HL-60/S4 treated with phorbol 12-myristate 13-acetate at 8.2 ng/mL for 4 days and 3 days (cell line): ENCODE measurements around the gene SATB1.

Source experiments
- in situ Hi-C: fragments of 300-500 bp; cut with MboI; formaldehyde crosslinking; loops from 2 replicates; pipeline ENCODE4 v1.15.0; 2022; ENCODE audit warnings: low sequenced_read_pairs

Gene SATB1

DNA sequence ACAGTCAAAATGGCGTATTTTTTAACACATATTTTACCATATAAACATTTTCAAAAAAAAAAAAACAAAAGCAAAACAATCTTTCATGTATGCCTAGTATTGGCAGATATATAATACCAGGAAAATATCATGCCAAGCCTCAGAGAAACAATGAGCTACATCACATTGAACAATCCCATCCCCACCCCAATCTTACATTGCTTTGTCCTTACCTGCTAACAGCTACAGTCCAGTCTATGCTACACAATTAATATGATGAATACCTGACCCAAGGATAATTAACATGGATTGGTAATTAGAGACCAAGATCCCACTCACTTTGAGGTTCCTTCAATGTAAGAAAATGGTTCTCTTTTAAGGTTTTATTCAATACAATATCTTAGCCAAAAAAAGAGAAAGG is 7.6 kb upstream of the SATB1 start:
- in situ Hi-C loops, result no loop called here

DNA sequence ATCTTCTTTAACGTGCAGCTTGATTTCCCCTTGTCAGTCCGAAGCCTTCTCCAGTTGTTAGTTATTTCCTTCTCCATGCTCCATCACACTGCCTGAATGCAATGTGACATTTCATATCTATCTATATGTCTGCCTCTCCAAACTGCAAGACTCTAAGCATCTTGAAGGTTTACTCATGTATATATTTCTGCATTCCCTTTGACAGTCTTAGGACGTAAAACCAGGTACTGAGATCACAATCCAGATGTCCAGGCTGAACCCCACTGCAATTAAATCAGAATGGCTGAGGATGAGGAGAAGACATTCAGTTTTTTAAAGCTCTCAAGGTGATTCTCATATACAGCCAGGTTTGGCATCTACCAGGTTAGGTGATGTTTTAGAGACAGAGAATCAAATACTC is 6.1 kb upstream of the SATB1 start:
- in situ Hi-C loops, result no loop called here

DNA sequence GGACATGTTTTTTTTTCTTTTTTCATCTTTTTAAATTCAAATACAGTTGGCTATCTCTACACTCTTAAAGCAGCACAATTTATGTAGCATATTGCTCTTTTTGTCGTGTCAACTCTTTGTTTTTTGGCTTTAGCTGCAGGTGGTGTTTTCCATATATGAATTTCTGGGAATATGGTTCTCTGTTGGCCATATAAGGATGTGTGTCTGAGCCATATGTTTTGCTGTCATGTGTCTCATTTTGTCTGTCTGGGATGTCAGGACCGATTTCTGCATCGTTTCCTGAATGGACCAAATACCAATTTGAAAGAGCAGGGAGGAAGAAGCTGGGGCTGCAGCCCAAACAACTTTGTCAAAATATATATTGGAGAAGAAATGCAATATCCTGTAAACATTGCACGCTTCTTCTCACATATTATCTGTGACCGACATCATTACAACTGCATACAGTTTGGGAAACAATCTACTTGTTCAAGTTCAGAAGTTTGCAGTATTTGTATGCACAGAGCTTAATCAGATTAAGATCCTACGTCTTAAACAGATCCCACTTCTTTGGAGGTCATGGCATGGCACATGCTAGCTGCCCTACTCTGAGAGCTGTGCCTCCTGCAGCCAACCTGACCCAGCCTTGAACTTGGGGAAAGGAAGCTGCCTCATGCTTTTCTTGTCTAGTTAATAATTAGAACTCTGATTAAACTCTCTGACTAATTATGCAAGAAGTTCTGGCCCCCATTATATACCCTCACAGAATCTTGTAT is 4.0 kb upstream of the SATB1 start:
- in situ Hi-C loops, result no loop called here

DNA sequence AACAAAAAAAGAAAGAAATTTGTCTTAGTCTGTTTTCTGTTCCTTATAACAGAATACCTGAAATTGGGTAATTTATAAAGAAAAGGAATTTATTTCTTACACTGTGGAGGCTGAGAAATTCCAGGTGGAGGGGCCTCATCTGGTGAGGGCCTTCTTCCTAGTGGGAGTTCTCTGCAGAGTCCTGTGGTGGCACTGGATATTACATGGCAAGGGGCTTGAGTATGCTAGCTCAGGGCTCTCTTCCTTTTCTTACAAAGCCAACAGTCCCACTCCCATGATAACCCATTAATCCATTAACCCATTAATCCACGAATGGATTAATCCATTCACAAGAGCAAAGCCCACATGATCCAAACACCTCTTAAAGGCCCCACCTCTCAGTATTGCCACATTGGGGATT is 2.9 kb upstream of the SATB1 start:
- in situ Hi-C loops, result no loop called here

DNA sequence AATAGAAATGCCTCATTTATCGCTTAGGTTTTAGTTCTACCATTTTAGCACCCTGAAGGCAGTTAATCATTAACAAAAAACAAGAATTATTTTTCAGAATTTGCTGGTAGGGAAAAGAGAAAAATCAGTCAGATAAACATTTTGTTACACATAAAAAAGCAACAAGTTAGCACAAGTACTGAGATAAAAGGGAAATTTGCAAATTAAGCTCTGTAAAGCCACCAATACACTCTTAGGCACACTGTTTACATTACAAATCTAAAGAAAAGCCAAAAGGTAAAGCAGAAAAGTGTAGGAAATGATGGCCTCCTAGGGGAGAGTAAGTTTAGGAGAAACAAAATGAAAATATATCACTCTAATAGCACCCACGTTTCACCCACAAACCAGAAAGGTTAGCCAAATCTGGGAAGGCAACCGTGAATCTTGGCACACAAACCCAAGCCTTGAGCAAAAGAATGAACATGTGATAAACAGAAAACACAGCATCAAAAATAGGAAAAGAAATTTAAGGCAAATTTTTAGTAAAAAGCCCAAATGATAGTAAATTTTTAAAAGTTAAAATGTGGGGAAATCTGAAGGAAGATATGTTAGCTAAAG is 1.6 kb upstream of the SATB1 start:
- in situ Hi-C loops, result no loop called here

DNA sequence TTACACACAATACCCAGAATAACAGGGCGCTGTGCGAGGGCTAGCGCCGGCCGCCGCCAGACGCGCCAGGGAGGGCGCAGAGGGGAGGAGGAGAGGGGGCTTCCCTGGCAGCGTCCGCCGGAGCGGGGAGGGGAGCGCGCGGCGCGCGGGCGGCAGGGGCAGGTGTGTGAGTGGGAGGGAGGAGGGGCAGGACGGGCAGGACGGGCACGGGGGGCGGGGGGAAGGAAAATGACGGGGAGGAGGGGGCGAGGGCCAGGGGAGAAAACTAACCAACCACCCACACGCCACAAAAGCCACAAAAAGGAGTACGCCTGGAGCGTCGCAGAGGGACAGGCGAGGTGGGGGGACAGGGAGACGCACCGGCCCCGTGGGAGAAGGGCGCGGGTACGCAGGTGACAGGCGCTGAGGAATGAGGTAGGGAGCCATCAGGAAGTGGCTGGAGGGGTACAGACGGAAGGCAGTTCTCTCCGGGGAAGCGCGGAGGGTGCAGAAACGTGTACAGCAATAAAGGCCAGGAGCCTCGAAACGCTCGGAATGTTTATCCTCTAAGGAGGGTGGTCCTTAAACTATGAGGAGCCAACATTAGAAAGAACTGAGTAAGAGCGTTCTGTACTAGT is 610 bp upstream of the SATB1 start:
- in situ Hi-C loops, result no loop called here

DNA sequence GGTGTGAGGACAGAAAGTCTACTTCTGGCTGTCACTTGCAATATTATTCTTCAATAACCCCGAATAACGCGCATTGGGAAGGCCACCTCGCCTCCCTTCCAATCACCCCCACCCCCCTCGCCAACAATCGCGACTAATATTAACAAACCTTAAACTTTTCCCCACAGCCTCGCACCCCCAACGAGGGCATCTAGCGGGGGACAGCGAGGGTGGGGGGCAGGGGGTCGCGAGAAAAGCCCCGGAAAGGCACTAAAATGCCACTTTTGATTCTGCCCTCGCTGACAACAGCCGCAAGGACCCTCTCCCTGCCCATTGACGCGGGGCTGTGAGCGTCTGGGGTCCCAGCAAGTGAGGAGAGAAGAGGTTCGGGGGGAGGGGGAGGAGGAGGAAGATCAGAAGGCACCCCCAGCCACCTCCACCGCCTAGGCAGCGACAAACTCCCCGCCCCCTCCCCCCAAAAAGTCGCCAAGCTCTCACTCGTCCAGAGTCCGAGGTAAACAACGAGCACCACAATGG is 868 bp downstream of the SATB1 start:
- in situ Hi-C loops, result loop anchor here (25.0 kb wide), 1 partner anchor 313 kb away; no protein-coding TSS in a partner anchor

DNA sequence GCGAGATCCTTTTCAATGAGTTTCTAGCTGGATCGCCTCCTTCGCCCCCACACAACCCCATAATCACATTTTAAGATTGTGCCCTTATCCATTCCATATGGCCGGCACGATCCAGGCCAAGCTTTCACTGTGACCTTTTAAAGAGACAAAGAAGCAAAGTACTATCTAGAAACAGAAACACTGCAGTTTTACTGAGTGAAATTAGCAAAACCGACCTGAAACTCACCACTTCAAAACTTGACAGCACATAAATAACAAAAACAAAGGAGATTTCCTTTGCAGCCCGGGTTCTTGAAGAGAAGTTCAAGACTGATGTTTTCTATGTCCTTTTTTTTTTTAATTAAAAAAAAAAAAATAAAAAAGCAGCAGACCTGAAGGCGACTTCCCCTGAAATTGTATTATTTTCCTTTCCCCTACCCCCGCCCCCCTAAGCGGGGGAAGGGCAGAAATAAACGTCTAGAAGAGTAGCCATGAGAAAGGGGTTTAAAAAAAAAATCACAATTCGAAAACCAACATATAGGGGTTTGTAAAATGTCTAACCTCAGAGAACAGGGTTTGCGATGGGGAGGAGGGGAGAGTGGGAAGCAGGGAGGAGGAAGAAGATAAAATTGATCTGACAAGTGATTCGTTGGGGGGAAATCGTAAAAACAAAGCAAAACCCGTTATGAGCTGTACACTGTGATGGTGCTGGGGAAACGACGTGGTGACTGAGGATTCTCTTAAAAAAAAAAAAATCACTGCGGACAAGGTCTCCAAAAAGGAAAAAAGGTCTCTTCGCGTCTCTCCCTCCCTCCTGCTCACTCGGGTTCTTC is 1.5 kb downstream of the SATB1 start:
- in situ Hi-C loops, result loop anchor here (25.0 kb wide), 1 partner anchor 314 kb away; no protein-coding TSS in a partner anchor

DNA sequence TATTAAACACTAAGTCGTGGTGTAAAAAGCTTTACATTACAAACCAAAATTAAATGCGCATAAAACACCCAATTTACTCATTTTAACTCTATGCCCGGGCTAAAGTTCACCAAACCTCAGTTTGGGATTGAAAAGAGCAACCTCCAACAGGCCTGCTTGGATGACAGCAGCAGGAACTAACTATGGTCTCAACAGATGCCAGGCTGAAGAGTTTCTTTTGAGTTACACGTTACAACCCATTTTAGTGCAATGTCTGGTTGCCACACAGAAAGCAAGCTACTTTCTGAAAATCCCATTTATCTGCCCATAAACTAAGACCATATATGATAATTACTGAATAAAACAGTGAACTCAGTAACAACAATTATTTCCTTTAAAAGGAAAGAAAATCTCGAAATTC is 2.2 kb downstream of the SATB1 start:
- in situ Hi-C loops, result loop anchor here (25.0 kb wide), 1 partner anchor 314 kb away; no protein-coding TSS in a partner anchor

DNA sequence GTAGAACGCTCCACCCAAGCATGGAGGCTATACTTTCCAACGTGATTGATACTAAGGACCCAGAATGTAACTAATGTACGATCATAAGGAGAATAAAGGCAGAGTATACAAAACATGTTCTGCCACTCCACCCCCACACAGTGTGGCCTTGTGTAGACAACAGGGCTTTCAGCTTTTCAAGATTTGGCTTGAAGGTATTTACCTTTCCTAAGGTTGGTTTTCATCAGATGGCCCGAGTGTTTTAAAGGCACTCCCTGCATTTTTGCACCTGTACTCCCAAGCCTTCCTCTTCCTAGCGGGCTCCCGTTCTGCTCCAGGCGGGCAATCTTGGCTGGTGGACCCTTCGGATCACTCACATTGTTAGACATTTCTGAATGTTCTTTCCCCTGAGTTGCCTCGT is 4.6 kb downstream of the SATB1 start:
- in situ Hi-C loops, result loop anchor here (25.0 kb wide), 1 partner anchor 317 kb away; no protein-coding TSS in a partner anchor

DNA sequence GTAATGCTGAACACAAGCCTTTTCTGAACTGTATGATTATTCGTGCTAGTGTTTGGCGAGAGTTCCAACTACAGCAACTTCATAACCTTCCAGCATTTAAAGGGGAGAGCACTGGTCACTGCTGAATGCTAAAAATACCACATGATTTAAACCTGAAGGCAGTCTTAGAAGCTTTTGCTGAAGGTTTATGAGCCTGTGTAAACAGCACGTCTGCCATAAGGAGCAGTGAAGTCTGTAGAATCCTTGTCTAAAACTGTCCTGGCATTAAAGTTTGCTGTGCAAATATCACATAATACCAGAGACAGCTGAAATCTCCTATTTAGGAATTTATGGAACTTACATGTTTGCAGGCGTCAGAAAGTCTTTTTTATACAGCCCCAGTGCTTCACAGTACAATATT is 5.9 kb downstream of the SATB1 start:
- in situ Hi-C loops, result loop anchor here (25.0 kb wide), 1 partner anchor 318 kb away; no protein-coding TSS in a partner anchor

DNA sequence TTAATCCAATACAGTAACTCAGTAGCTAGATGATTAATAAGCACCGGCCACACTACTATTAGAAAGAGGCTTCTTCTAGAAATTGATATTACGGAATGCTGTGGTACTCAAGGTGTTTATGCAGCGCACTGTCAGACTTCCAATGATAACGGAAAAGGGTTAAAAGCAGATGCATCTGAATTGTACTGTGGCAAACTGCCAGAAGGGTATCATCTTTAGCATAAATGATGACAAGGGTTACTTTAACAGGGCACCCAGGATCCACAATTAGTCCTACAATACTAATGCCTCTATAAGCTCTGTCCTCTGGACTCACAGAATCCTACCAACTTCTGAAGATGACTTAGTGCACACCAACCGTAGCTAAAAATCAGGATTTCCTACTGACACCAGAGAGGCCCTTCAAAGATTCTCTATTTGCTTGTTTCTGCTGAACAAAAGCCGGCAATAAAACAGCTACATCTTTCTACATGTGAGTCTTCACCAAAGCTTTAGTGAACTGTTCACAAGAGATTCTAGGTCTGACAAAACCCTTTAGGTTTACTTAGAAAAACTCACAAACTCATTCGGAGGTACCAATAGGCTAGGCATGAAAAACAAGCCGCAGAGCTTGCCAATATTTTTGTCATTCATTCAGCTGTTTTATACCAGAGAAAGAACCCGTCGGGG is 7.1 kb downstream of the SATB1 start:
- in situ Hi-C loops, result loop anchor here (25.0 kb wide), 1 partner anchor 319 kb away; no protein-coding TSS in a partner anchor

DNA sequence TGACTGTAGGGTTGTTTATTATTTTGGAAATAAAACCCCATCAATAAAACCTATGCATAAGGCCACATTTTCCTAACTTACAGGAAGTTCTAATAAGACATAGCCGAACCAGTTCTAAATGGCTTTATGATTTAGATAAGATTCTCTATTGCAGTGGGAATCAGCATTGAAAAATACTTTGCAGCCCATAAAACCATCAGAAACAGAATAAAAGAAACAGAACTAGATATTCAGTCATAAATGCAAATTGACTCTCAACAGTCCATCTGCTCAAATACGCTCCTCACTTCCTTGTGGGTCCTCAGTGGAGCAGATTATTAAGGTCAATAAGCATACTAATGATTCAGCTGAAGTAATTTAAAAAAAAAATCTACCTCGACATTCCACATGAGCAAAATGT is 8.8 kb downstream of the SATB1 start:
- in situ Hi-C loops, result loop anchor here (25.0 kb wide), 1 partner anchor 321 kb away; no protein-coding TSS in a partner anchor

DNA sequence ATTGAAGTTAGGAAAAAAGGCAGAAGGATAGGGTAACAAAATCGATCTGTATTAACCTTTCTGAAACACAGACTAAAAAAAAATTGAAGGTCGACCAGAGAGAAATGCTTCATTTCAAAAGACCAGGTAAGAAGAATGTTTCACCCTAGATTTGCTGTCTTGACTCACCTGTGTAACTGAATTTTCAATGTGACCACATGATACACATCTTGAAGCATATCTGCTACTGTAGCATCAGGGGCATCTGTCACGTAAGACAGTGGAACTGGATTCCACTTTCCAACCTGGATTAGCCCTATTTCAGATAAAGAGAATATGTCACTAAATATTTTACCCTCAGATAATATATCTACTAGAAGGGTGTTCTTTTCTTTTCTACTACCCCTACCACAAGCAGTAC is 9.3 kb downstream of the SATB1 start:
- in situ Hi-C loops, result loop anchor here (25.0 kb wide), 1 partner anchor 321 kb away; no protein-coding TSS in a partner anchor

DNA sequence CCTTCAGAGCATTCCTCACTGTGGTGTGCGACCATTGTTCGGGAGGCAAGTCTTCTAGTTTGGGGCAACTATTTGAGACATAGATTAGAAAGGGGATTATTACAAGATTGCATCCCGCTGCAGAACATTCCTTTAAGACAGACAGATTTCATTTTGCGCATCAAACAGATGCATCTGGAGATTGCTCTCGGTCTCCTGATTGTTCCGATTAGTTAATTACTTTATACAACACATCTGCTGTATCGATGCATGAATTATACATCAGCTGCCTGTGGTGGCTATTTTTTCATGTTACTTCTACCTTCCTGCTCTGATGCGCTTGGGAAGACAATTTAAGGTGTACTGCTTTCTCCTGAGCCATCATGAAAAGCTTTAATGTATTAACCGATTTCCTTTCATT is 10.0 kb downstream of the SATB1 start:
- in situ Hi-C loops, result loop anchor here (25.0 kb wide), 1 partner anchor 322 kb away; no protein-coding TSS in a partner anchor

DNA sequence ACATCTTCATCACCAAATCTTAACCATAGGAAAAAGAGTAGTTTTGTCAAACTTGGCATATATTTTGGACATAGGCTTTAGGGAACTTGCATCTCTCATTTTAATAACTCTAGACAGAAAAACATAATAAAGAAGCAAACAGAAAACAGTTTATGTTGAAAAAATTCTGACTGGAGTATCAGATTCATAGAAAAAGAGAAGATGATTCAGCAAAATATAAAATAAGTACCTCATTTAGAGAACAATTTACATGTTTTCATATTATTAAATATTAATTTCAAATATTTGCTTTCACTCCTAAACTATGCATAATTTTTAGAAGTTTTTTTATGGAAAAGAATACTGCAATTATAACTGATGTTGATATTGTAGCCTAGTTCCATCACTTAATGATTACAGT is 12.5 kb downstream of the SATB1 start:
- in situ Hi-C loops, result loop anchor here (25.0 kb wide), 1 partner anchor 325 kb away; no protein-coding TSS in a partner anchor

DNA sequence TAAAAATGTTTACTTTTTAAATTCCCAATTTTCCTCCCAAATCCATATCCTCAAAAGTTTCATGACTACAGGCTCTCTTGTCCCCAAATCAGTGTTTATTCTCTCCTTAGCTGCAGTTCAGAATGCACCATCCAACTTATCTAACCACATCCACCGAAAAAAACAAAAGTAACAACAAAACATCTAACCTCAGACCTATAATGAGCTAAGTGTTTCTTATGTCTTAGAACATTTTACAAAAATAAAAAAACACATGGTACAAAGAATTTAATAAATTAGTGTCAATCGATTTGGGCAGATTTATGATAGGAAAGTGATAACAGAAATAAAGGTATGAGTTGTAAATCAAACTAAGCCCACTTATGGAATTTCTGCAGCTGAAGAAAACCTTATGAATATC is 13.6 kb downstream of the SATB1 start:
- in situ Hi-C loops, result loop anchor here (25.0 kb wide), 1 partner anchor 326 kb away; no protein-coding TSS in a partner anchor

DNA sequence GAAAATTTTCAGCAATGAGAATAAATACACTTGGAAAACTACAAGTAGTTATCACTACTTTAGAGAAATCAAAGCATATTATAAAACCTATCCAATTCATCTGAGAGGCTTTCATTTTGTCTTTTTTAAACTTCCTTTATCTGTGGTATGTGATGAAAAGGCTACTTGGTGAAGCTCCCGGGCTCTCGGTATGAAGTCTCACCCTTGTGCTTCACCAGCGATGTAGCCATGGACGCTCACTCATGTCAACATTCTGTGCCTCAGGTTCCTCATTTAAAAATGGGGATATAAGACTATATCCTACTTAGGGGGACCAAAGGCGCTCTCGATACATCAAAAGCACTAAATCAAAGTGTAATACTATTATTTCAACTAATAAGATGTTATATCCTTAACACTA is 14.9 kb downstream of the SATB1 start:
- in situ Hi-C loops, result loop anchor here (25.0 kb wide), 1 partner anchor 327 kb away; no protein-coding TSS in a partner anchor

DNA sequence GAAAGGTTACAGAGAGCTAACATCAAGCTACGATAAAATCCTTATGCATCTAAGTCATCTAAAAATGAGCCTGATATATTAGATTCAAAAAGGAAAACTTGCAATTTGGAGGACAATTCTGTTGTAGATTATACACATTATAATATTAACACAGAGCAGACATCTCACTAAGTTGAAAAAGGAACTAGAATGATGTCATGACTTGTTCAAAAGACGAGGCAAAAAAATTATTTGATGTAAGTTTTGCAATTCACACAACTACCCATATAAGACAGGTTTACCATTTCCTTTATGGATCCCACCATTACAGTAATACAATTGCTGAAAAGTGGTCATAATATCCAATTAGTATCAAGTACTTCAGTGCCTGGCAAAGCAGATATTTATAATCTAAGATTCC is 15.9 kb downstream of the SATB1 start:
- in situ Hi-C loops, result loop anchor here (25.0 kb wide), 1 partner anchor 328 kb away; no protein-coding TSS in a partner anchor

DNA sequence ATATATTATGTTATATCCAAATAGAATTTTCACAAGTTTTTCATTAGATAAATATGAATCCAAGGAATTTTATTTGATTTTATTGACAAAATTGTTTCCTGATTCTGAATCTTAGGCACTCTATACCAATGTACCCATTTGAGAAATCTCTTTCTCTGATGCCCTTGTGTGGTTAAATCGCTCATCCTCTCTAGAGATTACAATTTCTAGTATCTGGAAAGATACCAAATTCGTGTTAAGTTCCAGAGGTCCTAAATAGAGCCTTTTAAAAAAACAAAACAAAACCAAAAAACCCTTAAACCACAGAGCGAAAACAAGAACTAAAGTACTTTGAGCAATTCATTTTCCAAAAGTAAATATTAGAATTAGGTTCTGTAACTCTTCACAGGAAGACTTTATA is 20.0 kb downstream of the SATB1 start:
- in situ Hi-C loops, result loop anchor here (25.0 kb wide), 1 partner anchor 332 kb away; no protein-coding TSS in a partner anchor
